KMS-11 (cell line): ENCODE data around the gene CLIC6.

Experiments used
- H2AFZ ChIP-seq: fragments of 200-600 bp; sonication (generic); 2 replicates; pipeline ENCODE4 v1.6.1; 2016; ENCODE audit warnings: antibody characterized with exemption, mixed run types, low read depth
- H3K27ac ChIP-seq: fragments of 200-600 bp; sonication (generic); 2 replicates; pipeline ENCODE4 v1.6.1; 2016; ENCODE audit warnings: mild to moderate bottlenecking, mixed run types
- H3K27me3 ChIP-seq: fragments of 200-600 bp; sonication (generic); 2 replicates; pipeline ENCODE4 v1.6.1; 2017; ENCODE audit warnings: mild to moderate bottlenecking, low read depth, mixed run types, moderate library complexity; ENCODE audit not compliant: insufficient read depth
- H3K36me3 ChIP-seq: fragments of 200-600 bp; sonication (generic); 2 replicates; pipeline ENCODE4 v1.6.1; 2017; ENCODE audit warnings: mild to moderate bottlenecking, mixed run types; ENCODE audit not compliant: insufficient read depth
- H3K4me1 ChIP-seq: fragments of 200-600 bp; sonication (generic); 2 replicates; pipeline ENCODE4 v1.6.1; 2016; ENCODE audit warnings: mild to moderate bottlenecking, low read depth, mixed run types; ENCODE audit not compliant: poor library complexity, severe bottlenecking
- H3K4me2 ChIP-seq: fragments of 200-600 bp; sonication (generic); 2 replicates; pipeline ENCODE4 v1.7.0; 2016; ENCODE audit warnings: mild to moderate bottlenecking, mixed run types
- H3K4me3 ChIP-seq: fragments of 200-600 bp; sonication (generic); IDR thresholded peaks from 2 replicates; pipeline ENCODE4 v1.6.1; 2017; ENCODE audit warnings: low read depth, low read length, mixed read lengths; ENCODE audit not compliant: insufficient read depth
- H3K79me2 ChIP-seq: fragments of 200-600 bp; sonication (generic); 2 replicates; pipeline ENCODE4 v1.6.1; 2016; ENCODE audit warnings: low read depth, mixed run types; ENCODE audit not compliant: insufficient read depth
- H3K9ac ChIP-seq: fragments of 200-600 bp; sonication (generic); 2 replicates; pipeline ENCODE4 v1.6.1; 2016; ENCODE audit warnings: mild to moderate bottlenecking, mixed run types
- H4K20me1 ChIP-seq: fragments of 200-600 bp; sonication (generic); 2 replicates; pipeline ENCODE4 v1.6.1; 2016; ENCODE audit warnings: mild to moderate bottlenecking, mixed run types; ENCODE audit not compliant: insufficient read depth
- TF ChIP-seq, protein P1 (sequence below): fragments of 200-600 bp; sonication (generic); conservative IDR thresholded peaks from 2 replicates; pipeline ENCODE4 v1.6.1; 2017; ENCODE audit warnings: low read depth, mild to moderate bottlenecking, antibody characterized with exemption, low read length, moderate library complexity, mixed read lengths

The CLIC6 gene

DNA sequence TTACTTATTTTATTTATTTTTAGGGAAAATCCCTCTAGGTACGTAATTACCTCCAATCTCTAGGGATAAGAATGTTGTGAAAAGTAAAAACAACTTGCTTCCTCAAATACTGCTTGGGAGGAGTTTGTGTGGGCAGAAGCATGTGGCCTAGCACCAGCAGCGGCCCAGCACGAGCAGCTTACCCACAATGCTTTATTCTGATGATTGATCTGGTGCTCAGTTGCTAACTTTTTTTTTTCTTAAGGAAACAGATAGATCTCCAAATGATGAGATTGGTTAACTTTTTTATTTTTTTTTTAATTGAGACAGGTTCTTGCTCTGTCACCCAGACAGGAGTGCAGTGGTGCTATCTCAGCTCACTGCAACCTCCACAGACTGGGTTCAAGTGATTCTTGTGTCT, 4.2 kb downstream of the CLIC6 start:
- Histone ChIP-seq H4K20me1 (no peaks in the 10 kb centered on the region), H3K36me3 (no peaks in the 10 kb centered on the region), H3K9ac (no peak overlapping the region), H3K79me2 (no peaks in the 10 kb centered on the region), H2AFZ (no peak overlapping the region), H3K4me2 (no peak overlapping the region), H3K4me1 (no peaks in the 10 kb centered on the region), H3K4me3 (no peak overlapping the region), H3K27me3 (no peaks in the 10 kb centered on the region), H3K27ac (no peak overlapping the region)
- TF ChIP-seq, protein P1, sequence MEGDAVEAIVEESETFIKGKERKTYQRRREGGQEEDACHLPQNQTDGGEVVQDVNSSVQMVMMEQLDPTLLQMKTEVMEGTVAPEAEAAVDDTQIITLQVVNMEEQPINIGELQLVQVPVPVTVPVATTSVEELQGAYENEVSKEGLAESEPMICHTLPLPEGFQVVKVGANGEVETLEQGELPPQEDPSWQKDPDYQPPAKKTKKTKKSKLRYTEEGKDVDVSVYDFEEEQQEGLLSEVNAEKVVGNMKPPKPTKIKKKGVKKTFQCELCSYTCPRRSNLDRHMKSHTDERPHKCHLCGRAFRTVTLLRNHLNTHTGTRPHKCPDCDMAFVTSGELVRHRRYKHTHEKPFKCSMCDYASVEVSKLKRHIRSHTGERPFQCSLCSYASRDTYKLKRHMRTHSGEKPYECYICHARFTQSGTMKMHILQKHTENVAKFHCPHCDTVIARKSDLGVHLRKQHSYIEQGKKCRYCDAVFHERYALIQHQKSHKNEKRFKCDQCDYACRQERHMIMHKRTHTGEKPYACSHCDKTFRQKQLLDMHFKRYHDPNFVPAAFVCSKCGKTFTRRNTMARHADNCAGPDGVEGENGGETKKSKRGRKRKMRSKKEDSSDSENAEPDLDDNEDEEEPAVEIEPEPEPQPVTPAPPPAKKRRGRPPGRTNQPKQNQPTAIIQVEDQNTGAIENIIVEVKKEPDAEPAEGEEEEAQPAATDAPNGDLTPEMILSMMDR = no peak

DNA sequence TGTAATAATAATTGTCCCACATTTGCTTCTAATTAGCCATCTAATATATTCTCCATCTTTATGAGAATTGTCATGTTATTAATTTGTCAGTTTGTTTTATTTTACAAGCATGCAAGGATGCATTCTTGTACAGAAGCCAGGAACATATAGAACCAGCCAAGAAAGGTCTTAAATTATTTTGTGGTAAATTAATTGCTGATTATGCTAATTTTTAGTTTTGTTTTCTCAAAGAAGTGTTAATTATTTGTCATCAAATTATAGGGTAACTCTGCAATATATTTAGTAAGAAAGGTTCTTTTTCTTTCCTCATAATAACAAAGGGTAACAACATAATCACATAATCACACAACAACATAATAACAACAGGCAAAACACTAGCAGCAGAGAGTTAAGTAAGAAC, 5.7 kb downstream of the CLIC6 start:
- H4K20me1 ChIP-seq = no peaks in the 10 kb centered on the region

DNA sequence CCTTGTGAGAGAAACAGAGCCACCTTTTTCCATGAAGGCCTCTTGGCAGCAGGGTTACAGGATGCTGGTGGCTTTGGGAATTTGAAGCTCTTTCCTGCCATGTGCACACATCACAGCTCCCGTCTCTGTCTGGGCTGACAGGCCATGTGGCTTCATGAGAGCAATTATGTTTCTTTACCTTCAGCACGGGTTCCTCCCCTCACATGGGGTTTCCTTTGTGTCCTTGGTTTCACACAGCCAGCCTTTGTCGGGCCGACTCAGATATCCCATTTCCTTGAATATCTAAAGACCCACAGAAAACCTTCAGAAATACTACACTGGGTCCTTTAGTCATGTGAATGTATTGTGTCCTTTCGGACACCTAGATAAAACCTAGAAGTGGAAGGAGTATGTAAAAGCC, 7.1 kb downstream of the CLIC6 start:
- Histone ChIP-seq H3K36me3 (no peaks in the 10 kb centered on the region), H3K4me2 (no peak overlapping the region), H3K27ac (no peak overlapping the region), H3K27me3 (no peaks in the 10 kb centered on the region), H3K9ac (no peak overlapping the region), H4K20me1 (no peaks in the 10 kb centered on the region), H3K4me3 (no peak overlapping the region), H3K4me1 (no peaks in the 10 kb centered on the region), H2AFZ (no peak overlapping the region), H3K79me2 (no peaks in the 10 kb centered on the region)
- TF ChIP-seq, protein P1 = no peak

More for the DNA sequence above, 5.7 kb downstream of the CLIC6 start:
- H3K27me3 ChIP-seq = no peaks in the 10 kb centered on the region
- H3K36me3 ChIP-seq = no peaks in the 10 kb centered on the region
- H3K4me2 ChIP-seq = no peak overlapping the region
- no peaks in the 10 kb centered on the region for H3K4me1 ChIP-seq
- no peak overlapping the region for H3K9ac ChIP-seq
- TF ChIP-seq, protein P1 = no peak
- no peak overlapping the region for H3K27ac ChIP-seq
- no peak overlapping the region for H2AFZ ChIP-seq
- no peak overlapping the region for H3K4me3 ChIP-seq
- H3K79me2 ChIP-seq = no peaks in the 10 kb centered on the region

DNA sequence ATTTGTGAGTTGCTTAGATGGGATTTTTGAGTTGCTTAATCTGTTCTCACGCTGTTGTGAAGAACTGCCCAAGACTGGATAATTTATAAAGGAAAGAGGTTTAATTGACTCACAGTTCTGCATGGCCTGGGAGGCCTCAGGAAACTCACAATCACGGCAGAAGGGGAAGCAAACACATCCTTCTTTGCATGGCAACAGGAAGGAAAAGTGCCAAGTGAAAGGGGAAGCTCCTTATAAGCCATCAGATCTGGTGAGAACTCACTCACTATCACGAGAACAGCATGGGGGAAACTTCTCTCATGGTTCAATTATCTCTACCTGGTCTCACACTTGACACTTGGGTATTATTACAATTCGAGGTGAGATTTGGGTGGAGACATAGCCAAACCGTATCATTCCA, 10.3 kb downstream of the CLIC6 start:
- H3K79me2 ChIP-seq = no peaks in the 10 kb centered on the region
- TF ChIP-seq, protein P1 = no peak
- H3K4me1 ChIP-seq = no peaks in the 10 kb centered on the region
- H3K4me3 ChIP-seq = no peak overlapping the region
- H3K4me2 ChIP-seq = no peak overlapping the region
- H3K27me3 ChIP-seq = no peaks in the 10 kb centered on the region
- H3K9ac ChIP-seq = no peak overlapping the region
- H4K20me1 ChIP-seq = no peaks in the 10 kb centered on the region
- H2AFZ ChIP-seq = no peak overlapping the region
- no peak overlapping the region for H3K27ac ChIP-seq
- no peaks in the 10 kb centered on the region for H3K36me3 ChIP-seq
